Measurements from ENCODE around the gene CD300C. TPM values are rescaled to one million over a fixed set of nuclear protein-coding genes. Genes with fewer than 3 reads are reported as not detected.

The CD300C gene
- total RNA-seq, 2 experiments from 2014 or later: 0.41 to 0.50 TPM

- Histone ChIP-seq H3K27ac (ENCODE audit: low read depth in 1 of 2, low read length in 2 of 2) (no peak overlapping the region), H3K4me3 (ENCODE audit: low read length) (no peak overlapping the region), H3K4me1 (ENCODE audit: insufficient read depth, low read length) (peaks cover 3% of the 10 kb centered on the region), H3K36me3 (ENCODE audit: insufficient read depth, low read length) (no peaks in the 10 kb centered on the region), H3K9me3 (ENCODE audit: control insufficient read depth in 1 of 2, insufficient read depth in 1 of 2, low read length in 2 of 2) (peaks cover 0 to 14% of the 10 kb centered on the region in 2 experiments), H3K27me3 (ENCODE audit: control insufficient read depth in 1 of 2, insufficient read depth in 2 of 2, low read length in 2 of 2) (peaks cover 15 to 18% of the 10 kb centered on the region in 2 experiments)
- H3K36me3 Mint-ChIP-seq (ENCODE audit: low read depth): no peaks in the 10 kb centered on the region
- intact Hi-C loops (cut with DNase I, micrococcal nuclease): no loop called here
- ChIA-PET POLR2A (no interaction called here), CTCF (no interaction called here)
- H3K9me3 Mint-ChIP-seq: no peaks in the 10 kb centered on the region
- no peak overlapping the region for H3K27ac Mint-ChIP-seq
- H3K27me3 Mint-ChIP-seq: peaks cover 36% of the 10 kb centered on the region
- H3K4me3 Mint-ChIP-seq: no peak overlapping the region
- TF ChIP-seq, protein P1, sequence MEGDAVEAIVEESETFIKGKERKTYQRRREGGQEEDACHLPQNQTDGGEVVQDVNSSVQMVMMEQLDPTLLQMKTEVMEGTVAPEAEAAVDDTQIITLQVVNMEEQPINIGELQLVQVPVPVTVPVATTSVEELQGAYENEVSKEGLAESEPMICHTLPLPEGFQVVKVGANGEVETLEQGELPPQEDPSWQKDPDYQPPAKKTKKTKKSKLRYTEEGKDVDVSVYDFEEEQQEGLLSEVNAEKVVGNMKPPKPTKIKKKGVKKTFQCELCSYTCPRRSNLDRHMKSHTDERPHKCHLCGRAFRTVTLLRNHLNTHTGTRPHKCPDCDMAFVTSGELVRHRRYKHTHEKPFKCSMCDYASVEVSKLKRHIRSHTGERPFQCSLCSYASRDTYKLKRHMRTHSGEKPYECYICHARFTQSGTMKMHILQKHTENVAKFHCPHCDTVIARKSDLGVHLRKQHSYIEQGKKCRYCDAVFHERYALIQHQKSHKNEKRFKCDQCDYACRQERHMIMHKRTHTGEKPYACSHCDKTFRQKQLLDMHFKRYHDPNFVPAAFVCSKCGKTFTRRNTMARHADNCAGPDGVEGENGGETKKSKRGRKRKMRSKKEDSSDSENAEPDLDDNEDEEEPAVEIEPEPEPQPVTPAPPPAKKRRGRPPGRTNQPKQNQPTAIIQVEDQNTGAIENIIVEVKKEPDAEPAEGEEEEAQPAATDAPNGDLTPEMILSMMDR (IDR thresholded peaks at IDR 0.05): no peak
- DNase-seq (no peak), ATAC-seq (ENCODE audit: poor library complexity) (no peak)
- H3K4me1 Mint-ChIP-seq (ENCODE audit: low read depth): no peaks in the 10 kb centered on the region
Observed at GRCh38 chr17:74526681-74527080, 19.2 kb downstream of the CD300C start.

GRCh38 chr17:74525781-74526288 lies 20.1 kb downstream of the CD300C start:
- Histone ChIP-seq H3K4me3 (ENCODE audit: low read length) (no peak overlapping the region), H3K9me3 (ENCODE audit: control insufficient read depth in 1 of 2, insufficient read depth in 1 of 2, low read length in 2 of 2) (peaks cover 0 to 18% of the 10 kb centered on the region in 2 experiments), H3K27ac (ENCODE audit: low read depth in 1 of 2, low read length in 2 of 2) (no peak overlapping the region), H3K27me3 (ENCODE audit: control insufficient read depth in 1 of 2, insufficient read depth in 2 of 2, low read length in 2 of 2) (peaks cover 21 to 24% of the 10 kb centered on the region in 2 experiments), H3K36me3 (ENCODE audit: insufficient read depth, low read length) (no peaks in the 10 kb centered on the region), H3K4me1 (ENCODE audit: insufficient read depth, low read length) (peaks cover 6% of the 10 kb centered on the region)
- ChIA-PET POLR2A (no interaction called here), CTCF (no interaction called here)
- no peaks in the 10 kb centered on the region for H3K4me1 Mint-ChIP-seq (ENCODE audit: low read depth)
- no peak overlapping the region for H3K27ac Mint-ChIP-seq
- TF ChIP-seq, protein P1 (IDR thresholded peaks at IDR 0.05): no peak
- peaks cover 36% of the 10 kb centered on the region for H3K27me3 Mint-ChIP-seq
- H3K9me3 Mint-ChIP-seq: no peaks in the 10 kb centered on the region
- DNase-seq (no peak), ATAC-seq (ENCODE audit: poor library complexity) (no peak)
- H3K4me3 Mint-ChIP-seq: no peak overlapping the region
- intact Hi-C loops (cut with DNase I, micrococcal nuclease): no loop called here
- H3K36me3 Mint-ChIP-seq (ENCODE audit: low read depth): peaks cover 2% of the 10 kb centered on the region

- ATAC-seq (ENCODE audit: poor library complexity) (no peak), DNase-seq (no peak)
- Histone ChIP-seq H3K9me3 (ENCODE audit: control insufficient read depth in 1 of 2, insufficient read depth in 1 of 2, low read length in 2 of 2) (peaks cover 0 to 19% of the 10 kb centered on the region in 2 experiments), H3K36me3 (ENCODE audit: insufficient read depth, low read length) (no peaks in the 10 kb centered on the region), H3K27ac (ENCODE audit: low read depth in 1 of 2, low read length in 2 of 2) (no peak overlapping the region), H3K4me1 (ENCODE audit: insufficient read depth, low read length) (peaks cover 6% of the 10 kb centered on the region), H3K27me3 (ENCODE audit: control insufficient read depth in 1 of 2, insufficient read depth in 2 of 2, low read length in 2 of 2) (peaks cover 21 to 25% of the 10 kb centered on the region in 2 experiments), H3K4me3 (ENCODE audit: low read length) (no peak overlapping the region)
- Mint-ChIP-seq H3K4me1 (ENCODE audit: low read depth) (no peaks in the 10 kb centered on the region), H3K36me3 (ENCODE audit: low read depth) (peaks cover 3% of the 10 kb centered on the region), H3K4me3 (no peak overlapping the region), H3K9me3 (no peaks in the 10 kb centered on the region), H3K27me3 (peaks cover 39% of the 10 kb centered on the region), H3K27ac (no peak overlapping the region)
- ChIA-PET CTCF (no interaction called here), POLR2A (no interaction called here)
- intact Hi-C loops (cut with DNase I, micrococcal nuclease): no loop called here
- TF ChIP-seq, protein P1 (IDR thresholded peaks at IDR 0.05): no peak
Observed at GRCh38 chr17:74525465-74525725, 20.5 kb downstream of the CD300C start.

Data from CD4-positive, alpha-beta T cell (primary cell).